GM23248 (cell line): ENCODE measurements around the gene MAP3K20.

ENCODE experiments used
- EZH2 ChIP-seq: fragments of 200-600 bp; sonication (generic); IDR thresholded peaks from 2 replicates; pipeline ENCODE4 v1.6.1; 2018; ENCODE audit warnings: antibody characterized with exemption, mild to moderate bottlenecking; ENCODE audit not compliant: insufficient read depth, poor library complexity, severe bottlenecking
- EZH2phosphoT487 ChIP-seq: fragments of 200-600 bp; sonication (generic); IDR thresholded peaks from 2 replicates; pipeline ENCODE4 v1.6.1; 2018; ENCODE audit warnings: antibody characterized with exemption, moderate library complexity, mild to moderate bottlenecking, low read depth; ENCODE audit not compliant: insufficient read depth

DNA sequence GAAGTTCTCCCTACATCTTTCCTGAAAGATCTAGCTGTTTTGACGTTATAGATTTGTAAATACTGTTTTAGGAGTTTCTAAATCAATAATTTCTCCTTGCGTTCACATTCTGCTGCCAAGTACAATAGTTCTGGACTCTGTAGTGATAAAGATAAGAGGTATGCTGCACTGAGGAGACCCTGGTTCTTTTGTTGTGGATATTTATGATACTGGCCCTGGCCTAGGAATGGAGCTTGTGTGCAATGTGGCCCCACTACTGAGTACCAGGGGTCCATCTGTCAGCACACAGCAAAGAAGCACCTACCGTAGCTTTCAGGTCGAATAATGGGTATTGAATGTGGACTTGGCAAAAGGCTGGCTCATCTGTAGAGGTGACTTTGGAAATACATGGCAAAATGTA lies 85.0 kb downstream of the MAP3K20 start:
- TF ChIP-seq EZH2, result no peak
- TF ChIP-seq EZH2phosphoT487, result no peak
